Measurements from ENCODE around the gene CTBP1. TPM values are rescaled to one million over a fixed set of nuclear protein-coding genes. Genes with fewer than 3 reads are reported as not detected.

Gene CTBP1
- polyA plus RNA-seq, 4 donors: 88.6 to 144 (median 132) TPM

DNA sequence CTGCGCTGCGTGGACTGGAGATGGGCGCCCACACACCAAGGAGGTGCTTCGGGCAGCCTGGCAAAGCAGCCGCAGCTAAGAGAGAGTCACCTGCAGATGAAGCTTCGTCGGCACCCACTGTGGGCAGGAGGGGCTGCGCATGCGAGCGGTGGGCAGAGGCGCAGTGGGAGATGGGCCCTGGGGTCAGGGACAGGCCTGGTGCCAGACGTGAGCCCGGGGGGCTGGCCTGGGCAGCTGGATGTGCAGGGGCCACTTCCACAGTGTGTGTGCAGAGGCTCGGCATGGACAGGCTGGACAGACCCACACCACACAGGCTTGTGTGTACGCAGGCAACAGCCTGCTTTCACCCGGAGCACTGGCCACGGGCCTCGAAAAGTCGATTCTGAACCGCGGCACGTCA, 18.6 kb downstream of the CTBP1 start:
- 96 to 97% (median 97%) methylated on average over 22 of the region's 22 CpGs for WGBS, 3 donors
- FAIRE-seq (no peak), DNase-seq (no peak)
- H3K4me1 ChIP-seq (ENCODE audit: control insufficient read depth in 3 of 3, insufficient read depth in 2 of 3, low read depth in 1 of 3, low read length in 2 of 3): no peaks in the 10 kb centered on the region
- H3K36me3 ChIP-seq (ENCODE audit: control insufficient read depth in 3 of 3, insufficient read depth in 2 of 3, low read depth in 1 of 3, low read length in 3 of 3): peaks cover 6 to 100% (median 19%) of the 10 kb centered on the region in 3 donors
- no peaks in the 10 kb centered on the region for H3K9me3 ChIP-seq (ENCODE audit: control insufficient read depth in 2 of 2, insufficient read depth in 1 of 2, low read depth in 1 of 2, low read length in 1 of 2)
- no peak overlapping the region for H3K4me3 ChIP-seq (ENCODE audit: low read depth in 1 of 3, low read length in 3 of 3)
- no peak overlapping the region for H3K27ac ChIP-seq (ENCODE audit: low read depth in 1 of 3, low read length in 2 of 3)
- H3K27me3 ChIP-seq (ENCODE audit: control insufficient read depth in 3 of 3, insufficient read depth in 3 of 3, low read length in 3 of 3): no peaks in the 10 kb centered on the region

DNA sequence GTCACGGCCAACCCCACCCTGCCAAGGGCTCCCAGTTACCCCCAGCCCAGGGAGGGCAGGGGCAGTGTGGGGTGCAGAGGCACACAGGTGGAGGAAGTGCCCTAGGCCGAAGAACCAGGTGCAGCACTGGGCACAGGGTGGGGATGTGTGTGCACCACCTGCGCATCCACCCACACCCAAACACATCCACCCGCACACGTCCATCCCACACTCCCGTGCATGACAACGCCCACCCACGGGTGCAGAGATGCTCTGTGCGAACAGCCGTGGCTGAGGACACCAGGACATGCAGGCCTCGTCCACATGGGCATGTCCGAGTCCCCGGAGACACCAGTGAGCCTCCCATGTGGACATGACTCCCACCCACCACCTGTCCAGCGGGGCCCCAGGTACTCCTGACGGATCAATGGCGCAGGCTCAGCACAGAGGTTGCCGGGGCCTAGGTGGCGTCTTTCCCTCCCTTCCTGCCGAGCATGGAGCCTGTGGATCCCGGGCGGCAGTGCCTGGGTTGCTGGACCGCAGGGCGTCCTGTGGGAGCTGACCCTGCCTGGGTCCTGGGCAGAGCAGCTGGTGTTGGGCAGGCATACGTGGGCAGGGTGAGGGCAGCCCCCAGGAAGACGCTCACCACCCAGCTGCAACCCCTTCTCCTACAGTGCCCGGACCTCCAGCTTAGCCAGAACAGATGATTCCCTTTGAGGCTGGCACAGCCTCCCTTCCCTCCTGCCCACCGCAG, 19.6 kb downstream of the CTBP1 start:
- H3K4me3 ChIP-seq (ENCODE audit: low read depth in 1 of 3, low read length in 3 of 3): no peak overlapping the region
- no peaks in the 10 kb centered on the region for H3K27me3 ChIP-seq (ENCODE audit: control insufficient read depth in 3 of 3, insufficient read depth in 3 of 3, low read length in 3 of 3)
- peaks cover 6 to 100% (median 18%) of the 10 kb centered on the region in 3 donors for H3K36me3 ChIP-seq (ENCODE audit: control insufficient read depth in 3 of 3, insufficient read depth in 2 of 3, low read depth in 1 of 3, low read length in 3 of 3)
- no peaks in the 10 kb centered on the region for H3K4me1 ChIP-seq (ENCODE audit: control insufficient read depth in 3 of 3, insufficient read depth in 2 of 3, low read depth in 1 of 3, low read length in 2 of 3)
- FAIRE-seq (no peak), DNase-seq (no peak)
- H3K27ac ChIP-seq (ENCODE audit: low read depth in 1 of 3, low read length in 2 of 3): no peak overlapping the region
- H3K9me3 ChIP-seq (ENCODE audit: control insufficient read depth in 2 of 2, insufficient read depth in 1 of 2, low read depth in 1 of 2, low read length in 1 of 2): no peaks in the 10 kb centered on the region
- 91 to 95% (median 94%) methylated on average over 25 to 27 of the region's 27 CpGs for WGBS, 3 donors

DNA sequence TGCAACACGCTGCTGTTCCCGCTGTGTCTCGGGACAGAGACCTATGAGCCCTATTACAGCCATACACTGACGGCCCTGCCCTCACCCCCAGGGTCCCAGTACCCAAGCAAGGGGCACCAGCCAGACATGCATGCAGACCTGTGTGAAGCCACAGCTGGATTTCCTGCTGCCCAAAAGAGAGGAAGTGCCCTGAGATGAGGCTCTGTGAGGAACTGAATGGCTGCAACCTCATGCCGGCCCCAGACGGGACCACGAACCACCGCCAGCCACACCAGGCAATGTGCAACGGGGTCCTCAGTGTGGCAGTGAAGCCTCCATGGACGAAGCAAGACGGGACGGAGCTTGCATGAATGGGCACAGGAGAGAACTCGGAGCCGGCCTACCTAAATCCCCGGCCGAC, 21.1 kb downstream of the CTBP1 start:
- Histone ChIP-seq H3K27me3 (ENCODE audit: control insufficient read depth in 3 of 3, insufficient read depth in 3 of 3, low read length in 3 of 3) (no peaks in the 10 kb centered on the region), H3K9me3 (ENCODE audit: control insufficient read depth in 2 of 2, insufficient read depth in 1 of 2, low read depth in 1 of 2, low read length in 1 of 2) (no peaks in the 10 kb centered on the region), H3K36me3 (ENCODE audit: control insufficient read depth in 3 of 3, insufficient read depth in 2 of 3, low read depth in 1 of 3, low read length in 3 of 3) (peaks cover 6 to 100% (median 18%) of the 10 kb centered on the region in 3 donors), H3K27ac (ENCODE audit: low read depth in 1 of 3, low read length in 2 of 3) (no peak overlapping the region), H3K4me3 (ENCODE audit: low read depth in 1 of 3, low read length in 3 of 3) (no peak overlapping the region), H3K4me1 (ENCODE audit: control insufficient read depth in 3 of 3, insufficient read depth in 2 of 3, low read depth in 1 of 3, low read length in 2 of 3) (no peaks in the 10 kb centered on the region)
- FAIRE-seq (no peak), DNase-seq (no peak)
- 87 to 95% (median 91%) methylated on average over 16 of the region's 16 CpGs for WGBS, 3 donors

DNA sequence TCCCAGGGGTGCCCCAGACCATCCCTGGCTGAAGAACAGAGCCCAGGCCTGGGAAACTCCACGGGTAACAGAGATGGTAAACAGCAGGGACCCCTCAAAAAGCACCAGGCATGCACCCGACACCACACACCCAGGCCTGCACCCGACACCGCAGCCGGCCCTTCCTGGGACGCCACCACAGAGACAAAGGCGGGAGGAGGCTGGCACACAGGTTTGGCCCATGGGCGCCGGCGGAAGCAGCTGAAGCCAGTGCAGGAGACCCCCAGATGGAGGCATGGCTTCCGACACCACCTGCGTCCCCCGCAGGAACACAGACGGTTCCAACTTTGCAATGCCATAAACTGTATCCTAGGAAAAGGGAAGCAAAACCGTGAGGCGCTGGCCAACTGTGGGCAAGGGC, 22.3 kb downstream of the CTBP1 start:
- no peaks in the 10 kb centered on the region for H3K27me3 ChIP-seq (ENCODE audit: control insufficient read depth in 3 of 3, insufficient read depth in 3 of 3, low read length in 3 of 3)
- FAIRE-seq: no peak
- 89 to 94% (median 90%) methylated on average over 16 of the region's 16 CpGs for WGBS, 3 donors
- peaks cover 6 to 99% (median 18%) of the 10 kb centered on the region in 3 donors for H3K36me3 ChIP-seq (ENCODE audit: control insufficient read depth in 3 of 3, insufficient read depth in 2 of 3, low read depth in 1 of 3, low read length in 3 of 3)
- H3K9me3 ChIP-seq (ENCODE audit: control insufficient read depth in 2 of 2, insufficient read depth in 1 of 2, low read depth in 1 of 2, low read length in 1 of 2): no peaks in the 10 kb centered on the region
- H3K4me3 ChIP-seq (ENCODE audit: low read depth in 1 of 3, low read length in 3 of 3): no peak overlapping the region
- H3K4me1 ChIP-seq (ENCODE audit: control insufficient read depth in 3 of 3, insufficient read depth in 2 of 3, low read depth in 1 of 3, low read length in 2 of 3): no peaks in the 10 kb centered on the region
- no peak for DNase-seq
- no peak overlapping the region for H3K27ac ChIP-seq (ENCODE audit: low read depth in 1 of 3, low read length in 2 of 3)

DNA sequence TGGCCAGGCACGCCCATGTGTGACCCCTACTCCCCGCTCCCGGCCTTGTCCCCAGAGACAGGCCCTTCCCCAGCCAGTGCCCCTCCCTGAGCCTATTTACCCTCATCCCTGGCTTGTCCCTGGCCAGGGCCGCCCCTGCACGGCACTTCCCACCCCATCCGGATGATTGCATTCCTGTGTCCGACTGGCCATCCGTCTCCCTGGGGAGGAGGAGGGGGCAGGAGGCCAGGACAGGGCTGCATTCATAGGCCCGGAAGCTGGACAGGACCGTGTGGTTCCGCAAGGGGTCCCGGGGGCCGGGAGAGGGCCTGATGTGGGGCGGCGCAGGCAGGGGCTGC, 22.8 kb downstream of the CTBP1 start:
- 71 to 93% (median 90%) methylated on average over 12 to 15 of the region's 15 CpGs for WGBS, 3 donors
- H3K27me3 ChIP-seq (ENCODE audit: control insufficient read depth in 3 of 3, insufficient read depth in 3 of 3, low read length in 3 of 3): no peaks in the 10 kb centered on the region
- no peak overlapping the region for H3K4me3 ChIP-seq (ENCODE audit: low read depth in 1 of 3, low read length in 3 of 3)
- H3K4me1 ChIP-seq (ENCODE audit: control insufficient read depth in 3 of 3, insufficient read depth in 2 of 3, low read depth in 1 of 3, low read length in 2 of 3): no peaks in the 10 kb centered on the region
- H3K27ac ChIP-seq (ENCODE audit: low read depth in 1 of 3, low read length in 2 of 3): no peak overlapping the region
- FAIRE-seq (no peak), DNase-seq (no peak)
- H3K36me3 ChIP-seq (ENCODE audit: control insufficient read depth in 3 of 3, insufficient read depth in 2 of 3, low read depth in 1 of 3, low read length in 3 of 3): peaks cover 6 to 99% (median 16%) of the 10 kb centered on the region in 3 donors
- H3K9me3 ChIP-seq (ENCODE audit: control insufficient read depth in 2 of 2, insufficient read depth in 1 of 2, low read depth in 1 of 2, low read length in 1 of 2): no peaks in the 10 kb centered on the region

DNA sequence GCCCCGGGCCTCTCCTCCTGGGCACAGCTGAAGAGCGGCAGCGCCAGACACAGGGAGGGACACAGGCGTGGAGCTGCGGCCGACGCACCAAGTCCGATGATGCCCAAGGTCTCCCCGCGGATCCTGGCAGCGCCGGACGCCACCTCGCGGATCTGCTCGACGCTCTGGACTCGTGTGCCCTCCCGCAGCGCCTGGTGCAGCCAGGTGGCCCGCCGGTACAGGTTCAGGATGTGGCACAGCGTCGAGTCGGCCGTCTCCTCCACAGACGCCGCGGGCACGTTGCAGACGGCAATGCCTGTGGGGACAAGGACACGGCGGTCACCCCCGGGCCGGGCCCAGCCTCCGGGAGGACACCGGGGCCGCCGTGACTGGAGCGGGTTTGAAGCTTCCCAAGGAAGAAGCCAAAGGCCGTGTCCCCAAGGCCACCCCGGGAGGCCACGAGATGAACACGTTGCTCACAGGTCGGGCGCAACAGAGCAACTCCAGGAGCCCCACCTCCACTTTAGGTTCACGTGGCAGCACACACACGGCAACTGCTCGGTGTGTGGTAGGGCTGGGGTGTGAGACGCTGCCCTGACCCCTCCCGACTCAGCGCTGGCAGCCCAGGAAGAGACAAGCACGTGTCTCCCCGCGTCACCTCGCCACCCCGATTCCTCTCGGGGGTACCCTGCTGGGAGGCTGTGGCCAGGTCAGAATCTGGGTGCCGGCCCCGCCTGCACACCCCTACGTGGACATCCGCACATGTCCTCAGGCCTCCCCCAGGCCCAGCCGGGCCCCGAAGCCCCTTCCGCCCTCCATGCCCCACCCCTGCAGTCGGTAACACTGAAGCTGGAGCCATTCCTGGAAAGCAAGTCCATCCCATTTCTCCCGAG, 23.4 kb downstream of the CTBP1 start:
- no peak for FAIRE-seq
- Histone ChIP-seq H3K9me3 (ENCODE audit: control insufficient read depth in 2 of 2, insufficient read depth in 1 of 2, low read depth in 1 of 2, low read length in 1 of 2) (no peaks in the 10 kb centered on the region), H3K36me3 (ENCODE audit: control insufficient read depth in 3 of 3, insufficient read depth in 2 of 3, low read depth in 1 of 3, low read length in 3 of 3) (peaks cover 6 to 97% (median 16%) of the 10 kb centered on the region in 3 donors), H3K27ac (ENCODE audit: low read depth in 1 of 3, low read length in 2 of 3) (no peak overlapping the region), H3K27me3 (ENCODE audit: control insufficient read depth in 3 of 3, insufficient read depth in 3 of 3, low read length in 3 of 3) (no peaks in the 10 kb centered on the region), H3K4me3 (ENCODE audit: low read depth in 1 of 3, low read length in 3 of 3) (no peak overlapping the region), H3K4me1 (ENCODE audit: control insufficient read depth in 3 of 3, insufficient read depth in 2 of 3, low read depth in 1 of 3, low read length in 2 of 3) (no peaks in the 10 kb centered on the region)
- no peak for DNase-seq
- 93 to 95% (median 95%) methylated on average over 51 to 67 of the region's 67 CpGs for WGBS, 3 donors

DNA sequence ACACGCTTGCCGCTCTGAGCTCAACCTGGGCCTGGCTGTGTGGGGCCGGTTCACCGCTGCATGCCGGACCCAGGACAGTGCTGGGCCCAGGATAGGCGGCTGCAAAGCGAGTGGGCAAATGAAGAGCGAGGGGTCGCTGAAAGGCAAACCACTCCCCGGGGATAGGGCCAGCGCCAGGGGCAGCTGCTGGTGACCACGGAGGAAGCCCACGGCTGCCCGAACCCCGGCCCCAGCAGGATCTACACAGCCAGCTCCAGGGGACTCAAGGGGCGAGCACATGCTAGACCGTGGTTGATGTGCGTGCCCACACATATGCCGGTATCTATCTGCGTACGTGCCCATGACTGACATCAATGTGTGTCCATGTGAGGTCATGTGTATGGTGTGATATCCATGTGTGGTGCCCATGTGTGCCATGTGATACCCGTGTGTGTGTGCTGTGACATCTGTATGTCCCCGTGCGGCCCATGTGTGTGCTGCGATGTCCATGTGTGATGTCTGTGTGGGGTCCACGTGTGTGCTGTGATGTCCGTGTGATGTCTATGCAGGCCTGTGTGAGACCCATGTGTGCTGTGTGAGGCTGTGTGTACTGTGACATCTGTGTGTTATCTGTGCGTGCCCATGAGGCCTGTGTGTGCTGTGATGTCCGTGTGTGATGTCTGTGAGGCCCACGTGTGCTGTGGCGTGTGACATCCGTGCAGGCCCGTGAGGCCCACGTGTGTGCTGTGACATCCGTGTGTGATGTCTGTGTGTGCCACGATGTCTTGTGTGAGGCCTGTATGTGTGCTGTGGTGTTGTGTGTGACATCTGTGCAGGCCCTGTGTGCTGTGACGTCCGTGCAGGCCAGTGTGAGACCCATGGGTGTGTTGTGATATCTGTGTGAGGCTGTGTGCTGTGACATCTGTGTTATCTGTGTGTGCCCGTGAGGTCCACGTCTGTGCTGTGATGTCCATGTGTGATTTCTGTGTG, 24.8 kb downstream of the CTBP1 start:
- no peak for FAIRE-seq
- DNase-seq: no peak
- Histone ChIP-seq H3K4me3 (ENCODE audit: low read depth in 1 of 3, low read length in 3 of 3) (no peak overlapping the region), H3K36me3 (ENCODE audit: control insufficient read depth in 3 of 3, insufficient read depth in 2 of 3, low read depth in 1 of 3, low read length in 3 of 3) (peaks cover 6 to 91% (median 16%) of the 10 kb centered on the region in 3 donors), H3K9me3 (ENCODE audit: control insufficient read depth in 2 of 2, insufficient read depth in 1 of 2, low read depth in 1 of 2, low read length in 1 of 2) (no peaks in the 10 kb centered on the region), H3K4me1 (ENCODE audit: control insufficient read depth in 3 of 3, insufficient read depth in 2 of 3, low read depth in 1 of 3, low read length in 2 of 3) (no peaks in the 10 kb centered on the region), H3K27ac (ENCODE audit: low read depth in 1 of 3, low read length in 2 of 3) (no peak overlapping the region), H3K27me3 (ENCODE audit: control insufficient read depth in 3 of 3, insufficient read depth in 3 of 3, low read length in 3 of 3) (no peaks in the 10 kb centered on the region)
- WGBS, 3 donors: 96% methylated on average over 40 of the region's 40 CpGs

Data from small intestine (tissue), 7 donors.